ENCODE data around the gene FILIP1L. TPM values are rescaled to one million over a fixed set of nuclear protein-coding genes. Genes with fewer than 3 reads are reported as not detected.
A peak's percentile ranks its signal among the peaks of the same experiment; 100 is the strongest.

Gene FILIP1L
- total and polyA plus RNA-seq, 2 of the 13 experiments (the other 11 are each of a cell fraction or from before 2014, with no cell fraction given): 8.1 to 187 TPM

GRCh38 chr3:99920481-99921376 lies 193.6 kb downstream of the FILIP1L start (continued):
- TF ChIP-seq ZNF101 (CRISPR knock-in tag; IDR thresholded peaks at IDR 0.05; ENCODE audit: borderline replicate concordance, low read depth) (no peak), ZNF720 (CRISPR knock-in tag; IDR thresholded peaks at IDR 0.05) (no peak), TRAFD1 (CRISPR knock-in tag; IDR thresholded peaks at IDR 0.05; ENCODE audit: borderline replicate concordance) (no peak), ZNF766 (CRISPR knock-in tag; IDR thresholded peaks at IDR 0.05; ENCODE audit: borderline replicate concordance) (0 out of 2 replicates have a peak, but pooled peaks have one; percentile 6), ZNF547 (CRISPR knock-in tag; IDR thresholded peaks at IDR 0.05) (no peak), SRSF9 (IDR thresholded peaks at IDR 0.05; ENCODE audit: borderline replicate concordance, insufficient read depth, low read depth, low read length, poor library complexity, severe bottlenecking) (no peak), RFX3 (CRISPR knock-in tag; IDR thresholded peaks at IDR 0.05) (no peak), HHEX (CRISPR knock-in tag; IDR thresholded peaks at IDR 0.05) (peak; percentile 83), ZSCAN30 (CRISPR knock-in tag; IDR thresholded peaks at IDR 0.05) (0 out of 2 replicates have a peak, but pooled peaks have one; percentile 46), ZBTB38 (CRISPR knock-in tag; IDR thresholded peaks at IDR 0.05) (no peak), SKI (IDR thresholded peaks at IDR 0.05; ENCODE audit: partially characterized antibody) (no peak), HNF1A (IDR thresholded peaks at IDR 0.05; ENCODE audit: low read depth) (peak; percentile 67; the same call in 1 of the 2 replicates), HNF1A (CRISPR knock-in tag; IDR thresholded peaks at IDR 0.05; ENCODE audit: borderline replicate concordance) (peak; percentile 75; the same call in 1 of the 2 replicates), ZBTB43 (CRISPR knock-in tag; conservative IDR thresholded peaks at IDR 0.05) (peak; percentile 99), AKNA (CRISPR knock-in tag; IDR thresholded peaks at IDR 0.05; ENCODE audit: borderline replicate concordance) (no peak), KAT8 (CRISPR knock-in tag; IDR thresholded peaks at IDR 0.05) (peak; percentile 16; the same call in 1 of the 2 replicates)

Measured in HepG2 (cell line).